Kidney tubule cell (primary cell): ENCODE results near the gene EREG.
A peak's percentile ranks its signal among the peaks of the same experiment; 100 is the strongest.
"Not testable (repeated sequence)": the region's sequence is repeated elsewhere in the genome, so short reads cannot be mapped to it uniquely, and the experiment has no call there.

Experiments used
- DNase-seq: peaks from one replicate; pipeline ENCODE4 v3.0.0-alpha.2; 2018; ENCODE audit warnings: low spot score

The EREG gene

DNA sequence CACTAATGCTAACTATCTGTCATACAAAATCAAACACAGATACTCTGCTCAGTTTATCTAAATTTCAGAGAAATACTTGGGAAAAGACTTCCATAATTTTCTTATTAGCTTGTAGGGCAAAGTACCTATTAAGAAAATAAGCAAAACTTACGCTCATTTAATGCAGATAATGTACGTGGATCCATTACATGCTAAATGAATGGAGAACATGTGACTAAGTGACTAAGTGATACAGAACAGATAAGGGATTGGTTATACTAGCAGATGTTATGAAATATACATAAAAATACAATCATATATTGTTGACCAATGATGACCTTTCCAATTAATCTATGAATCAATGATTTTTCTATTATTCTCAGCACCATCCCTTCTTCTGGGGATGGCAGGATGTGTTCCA lies 25.7 kb downstream of the EREG start:
- DNase-seq: no peak

- no peak for DNase-seq
Observed at GRCh38 chr4:74391346-74391745, 26.4 kb downstream of the EREG start.

DNA sequence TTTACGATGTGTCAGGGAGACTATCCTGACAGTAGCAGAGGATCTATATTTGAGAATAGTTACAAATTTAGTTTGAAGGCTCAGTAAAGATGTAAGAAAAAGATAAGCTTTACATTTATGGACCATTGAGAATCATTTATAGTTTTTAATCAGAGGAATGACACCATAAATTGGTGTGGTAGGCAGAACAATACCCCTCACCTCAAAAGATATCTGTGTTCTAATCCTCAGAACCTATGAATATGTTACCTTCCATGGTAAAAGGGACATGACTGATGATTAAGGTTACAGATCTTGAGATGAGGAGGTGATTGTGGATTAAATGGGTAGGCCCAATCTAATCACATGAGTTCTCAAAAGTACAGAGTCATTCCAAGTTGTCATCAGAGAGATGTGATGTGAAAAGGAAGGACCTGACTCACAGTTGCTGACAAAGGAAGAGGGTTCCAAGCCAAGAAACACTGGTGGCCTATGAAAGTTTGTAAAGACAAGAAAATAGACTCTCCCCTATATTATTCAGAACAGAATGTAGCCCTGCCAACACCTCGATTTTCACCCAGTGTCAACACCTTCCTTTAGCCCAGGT lies 27.0 kb downstream of the EREG start:
- no peak for DNase-seq

GRCh38 chr4:74394476-74395136 lies 29.7 kb downstream of the EREG start:
- peak; percentile 20 for DNase-seq

GRCh38 chr4:74395633-74396032 lies 30.7 kb downstream of the EREG start:
- DNase-seq: no peak

- DNase-seq: peak; percentile 12
Observed at GRCh38 chr4:74397748-74398426, 32.9 kb downstream of the EREG start.

GRCh38 chr4:74398894-74399589 lies 34.1 kb downstream of the EREG start:
- DNase-seq: not testable (repeated sequence)

DNA sequence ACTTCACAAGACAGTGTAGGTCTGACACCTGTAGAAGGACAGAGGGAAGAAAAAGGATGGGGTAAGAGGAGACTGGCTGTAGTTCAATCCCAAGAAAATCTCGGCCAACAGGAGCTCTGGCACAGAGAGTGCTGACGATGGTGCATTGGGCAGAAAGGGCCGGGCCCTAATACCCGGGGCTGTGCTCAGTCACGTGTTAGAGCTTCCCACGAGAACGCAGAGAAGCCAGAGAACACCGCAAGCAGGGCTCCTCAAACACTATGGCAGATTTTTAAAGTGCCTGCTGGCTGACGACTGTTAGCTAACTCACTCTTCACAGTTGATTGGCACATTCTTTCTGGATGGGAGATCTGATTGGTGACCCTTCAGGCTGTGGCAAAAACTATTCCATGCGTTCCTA lies 35.5 kb downstream of the EREG start:
- DNase-seq: no peak

DNA sequence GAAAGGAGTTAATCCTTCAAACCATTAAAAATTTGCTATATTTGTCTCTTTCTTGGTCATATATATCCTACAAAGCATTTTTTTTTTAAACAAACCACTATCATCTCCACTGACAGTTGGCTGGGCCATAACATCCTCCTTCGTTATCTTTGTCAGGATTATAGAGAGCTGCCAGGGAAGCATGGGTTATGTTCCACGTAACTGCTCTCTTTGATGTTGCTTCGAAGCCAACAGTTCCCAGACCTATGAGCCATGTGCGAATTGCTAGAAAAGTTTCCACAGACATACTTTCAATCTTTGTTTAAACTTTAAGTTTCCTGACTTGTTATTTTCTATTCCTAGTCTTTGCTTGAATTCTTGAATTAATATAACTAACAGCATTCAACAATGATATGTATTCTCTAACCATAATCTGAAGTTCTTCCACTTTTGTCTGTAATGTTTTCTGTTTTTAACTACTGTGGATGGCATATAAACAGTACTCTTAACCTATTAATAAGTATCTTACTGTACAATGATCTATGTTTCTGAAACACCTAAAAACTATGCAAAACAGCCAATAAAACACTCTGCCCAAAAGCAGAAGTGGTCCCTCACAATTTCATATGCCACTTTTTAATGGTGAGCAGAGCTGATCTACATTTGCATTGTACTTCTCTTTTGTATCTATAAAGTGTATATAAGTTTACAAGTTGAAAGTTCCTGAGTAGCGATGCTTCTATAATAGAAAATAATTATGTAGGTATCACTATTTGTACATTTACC lies 37.9 kb downstream of the EREG start:
- DNase-seq: no peak

DNA sequence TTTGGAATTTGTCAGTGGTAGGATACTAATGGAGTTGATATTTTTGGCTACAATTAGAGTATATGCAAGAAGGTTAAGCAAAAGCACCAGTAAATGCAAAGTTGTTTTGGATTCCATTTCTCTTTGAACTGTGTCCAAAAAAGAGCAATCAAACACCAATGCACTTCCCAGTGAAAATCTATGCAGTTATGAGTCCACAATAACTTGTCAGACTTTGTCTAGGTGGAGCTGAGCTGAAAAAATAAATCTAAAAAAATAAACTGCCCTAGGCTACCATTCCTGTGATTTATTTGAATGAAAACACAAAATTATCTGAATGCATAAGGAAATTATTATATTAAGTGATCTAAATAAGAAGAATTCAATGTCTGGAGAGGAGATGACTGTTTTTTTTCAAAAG lies 42.9 kb downstream of the EREG start:
- DNase-seq: no peak

DNA sequence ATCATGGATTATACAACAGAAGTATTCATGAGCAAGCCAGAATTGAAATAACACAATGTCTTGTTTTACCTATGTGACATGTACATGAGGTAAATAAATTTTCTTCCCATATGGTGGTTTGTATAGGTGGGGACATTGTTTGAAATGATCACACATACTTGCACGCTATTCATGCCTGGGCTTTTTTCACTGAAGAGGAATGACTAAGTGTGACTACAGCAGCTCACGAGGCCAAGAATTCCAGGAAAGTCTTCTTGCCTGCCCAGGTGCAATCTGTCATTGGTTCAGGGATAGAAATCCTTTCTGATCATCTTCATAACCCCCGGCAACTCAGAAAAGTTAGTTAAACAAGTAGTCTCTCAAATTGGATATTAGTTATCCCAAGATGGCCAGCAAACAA lies 43.7 kb downstream of the EREG start:
- peak; percentile 60 for DNase-seq

DNA sequence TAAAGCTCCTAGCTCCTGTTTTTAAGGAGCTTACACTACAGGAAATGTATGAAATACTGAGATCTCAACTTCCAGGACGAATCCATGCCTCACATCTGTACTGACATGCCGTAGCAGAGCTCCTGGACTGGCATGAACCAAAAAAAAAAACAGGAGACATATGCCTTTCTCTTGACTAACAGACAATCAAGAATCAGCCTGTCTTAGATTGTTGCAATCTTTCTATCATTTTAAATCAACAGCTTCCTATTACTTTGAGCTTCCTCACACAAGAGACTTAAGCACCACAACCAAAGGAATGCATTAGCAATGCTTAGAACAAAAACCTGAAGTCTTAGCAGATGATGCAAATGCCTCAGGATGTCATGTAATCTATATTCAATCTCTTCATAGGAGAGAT lies 45.3 kb downstream of the EREG start:
- peak; percentile 37 for DNase-seq

DNA sequence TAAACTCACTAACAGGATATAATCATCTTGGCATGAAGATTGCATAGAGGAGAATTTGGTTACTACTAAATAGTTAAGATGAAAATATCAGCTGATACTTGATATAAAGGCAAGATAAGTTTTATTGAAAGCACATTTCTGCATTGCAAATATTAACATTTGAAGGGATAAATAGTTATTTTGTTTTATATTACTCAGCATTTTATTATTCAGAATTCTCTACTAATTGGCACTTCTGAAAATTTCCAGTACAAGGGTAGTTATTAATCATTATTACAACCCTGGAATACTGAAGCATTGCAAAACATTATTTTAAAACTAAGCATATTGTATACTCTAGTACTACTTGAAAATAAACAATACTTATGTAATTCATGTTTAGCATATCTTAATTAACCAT lies 47.3 kb downstream of the EREG start:
- DNase-seq: no peak

- no peak for DNase-seq
Observed at GRCh38 chr4:74413265-74413664, 48.3 kb downstream of the EREG start.

DNA sequence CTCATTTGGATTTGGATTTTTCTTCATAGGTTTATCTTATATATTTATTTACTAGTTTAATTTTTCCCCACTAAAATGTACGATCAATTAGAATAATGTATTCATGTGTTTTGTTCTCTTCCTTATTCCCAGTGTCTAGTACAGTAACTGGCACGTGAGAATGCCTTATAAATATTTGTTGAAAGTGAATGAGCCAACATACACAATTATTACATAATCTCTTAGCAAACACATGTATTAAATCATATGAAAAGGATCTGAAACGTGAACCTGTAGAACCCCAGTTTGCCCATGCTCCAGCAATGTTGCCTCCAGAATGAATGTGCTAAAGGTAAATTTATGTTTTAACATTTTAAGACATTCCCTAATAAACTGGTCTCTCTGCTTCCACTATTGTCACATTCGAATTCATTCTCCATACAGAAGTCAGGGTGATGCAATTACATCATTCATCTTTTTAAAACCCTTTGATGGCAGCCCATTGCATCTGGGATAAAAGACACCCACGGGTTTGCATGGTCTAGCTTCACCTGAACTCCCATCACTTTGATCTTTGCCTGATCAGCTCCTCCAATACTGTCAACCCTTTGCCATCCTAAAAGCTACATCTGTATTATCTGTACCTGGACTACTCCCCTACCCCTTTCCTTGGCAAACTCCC lies 49.3 kb downstream of the EREG start:
- no peak for DNase-seq

DNA sequence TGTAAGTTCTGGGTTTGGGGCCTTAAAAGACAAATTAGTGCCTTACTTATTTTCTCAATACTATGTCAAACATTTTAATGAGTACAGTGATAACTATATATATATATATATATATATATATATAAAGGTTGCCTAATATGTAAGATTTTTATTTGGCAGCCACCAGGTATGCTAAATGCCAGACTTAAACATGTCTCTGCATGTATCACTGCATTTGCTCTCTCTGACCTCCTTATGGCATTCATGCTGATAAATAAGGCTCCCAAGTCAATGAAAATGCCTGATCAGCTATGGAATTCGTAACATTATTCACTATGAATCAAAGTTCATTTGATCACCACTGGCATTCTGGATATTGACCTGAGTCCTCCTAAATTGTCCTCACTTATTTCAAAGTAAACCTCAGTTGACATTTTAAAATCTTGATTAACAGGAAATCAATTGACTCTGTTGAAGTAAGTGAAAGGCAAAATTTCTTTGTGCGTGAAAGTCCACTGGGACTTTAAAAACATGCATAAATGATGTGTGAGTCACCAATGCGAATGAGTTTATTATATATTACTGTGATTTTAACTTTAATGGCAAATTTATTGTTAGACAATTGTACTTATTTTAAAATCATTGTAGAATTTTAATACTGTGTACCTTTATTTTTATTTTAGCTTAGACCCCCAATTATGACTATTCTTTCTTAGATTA lies 50.8 kb downstream of the EREG start:
- DNase-seq: no peak

- peak; percentile 75 for DNase-seq
Observed at GRCh38 chr4:74418063-74418670, 53.2 kb downstream of the EREG start.

GRCh38 chr4:74420863-74421262 lies 55.9 kb downstream of the EREG start:
- no peak for DNase-seq

DNA sequence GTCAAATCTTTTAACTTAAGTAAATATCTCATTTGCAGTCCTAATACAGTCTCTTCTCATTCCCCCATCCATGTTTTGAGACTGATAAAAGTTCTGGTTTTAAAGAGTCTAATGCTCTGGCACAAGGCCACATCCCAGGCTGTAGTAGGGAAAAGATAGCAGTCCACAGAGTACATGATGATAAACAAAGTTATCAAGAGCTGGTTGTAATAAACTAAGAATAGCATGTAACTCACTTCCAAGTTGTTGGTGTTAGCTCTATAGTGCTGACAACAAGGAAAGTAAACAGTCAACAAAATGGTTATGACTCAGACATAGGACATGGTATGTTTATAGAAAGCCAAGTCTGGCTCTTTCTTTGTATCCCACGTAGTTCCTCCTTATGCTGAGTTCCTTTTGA lies 58.2 kb downstream of the EREG start:
- DNase-seq: no peak

- DNase-seq: no peak
Observed at GRCh38 chr4:74424111-74424510, 59.2 kb downstream of the EREG start.

DNA sequence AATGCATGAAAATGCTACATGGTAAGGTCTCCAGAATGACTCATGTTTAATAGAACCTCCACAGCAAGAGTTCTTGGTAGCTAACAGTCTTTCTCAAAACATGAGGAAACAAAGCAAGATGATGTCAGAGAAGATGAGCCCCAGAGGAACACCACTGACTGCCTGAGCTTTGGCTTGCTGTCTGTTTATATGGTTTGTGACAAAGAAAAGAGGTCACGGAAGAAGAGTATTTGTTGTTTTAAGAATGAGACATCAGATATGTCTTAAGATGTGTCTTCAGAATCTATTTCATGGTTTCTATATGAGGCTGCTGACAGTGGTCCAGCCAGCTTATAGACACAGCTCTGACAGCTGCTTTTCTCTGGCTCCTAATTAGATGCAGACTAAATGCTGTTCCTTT lies 61.2 kb downstream of the EREG start:
- peak; percentile 38 for DNase-seq
